Coronary artery (tissue), 2 donors: ENCODE results near the gene GTF3C4.

Source experiments
- DNase-seq: peaks from one replicate; pipeline ENCODE4 v3.0.0-alpha.2; 2017; ENCODE audit warnings: low spot score
- H3K27ac ChIP-seq, 2 donors: fragments of 200-600 bp; sonication (generic); one replicate each; pipeline ENCODE4 v1.5.1; 2016 to 2019
- H3K4me3 ChIP-seq: fragments of 200-600 bp; sonication (generic); 2 replicates; pipeline ENCODE4 v1.5.1; 2016; ENCODE audit warnings: mild to moderate bottlenecking, moderate library complexity
- CTCF ChIP-seq: fragments of 200-600 bp; sonication (generic); IDR thresholded peaks from one replicate; pipeline ENCODE4 v1.5.1; 2019; ENCODE audit warnings: antibody characterized with exemption

The GTF3C4 gene

GRCh38 chr9:132670457-132671391 lies at the start of gene GTF3C4:
Gene GTF3C4 (plus strand): TSS chr9:132670464. CDS start chr9:132670599, 135 bp downstream.
- H3K4me3 ChIP-seq = peak within 1 kb of the TSS; percentile 100
- no peak for DNase-seq
- peak within 1 kb of the TSS; percentile 91 to 99 for H3K27ac ChIP-seq
- no peak for TF ChIP-seq CTCF

GRCh38 chr9:132622159-132622558 lies 48.1 kb upstream of the GTF3C4 start:
- no peak for DNase-seq
- no peak for TF ChIP-seq CTCF
- Histone ChIP-seq H3K27ac (no peak overlapping the region), H3K4me3 (no peak overlapping the region)

- TF ChIP-seq CTCF = no peak
- H3K27ac ChIP-seq = no peak overlapping the region
Observed at GRCh38 chr9:132626285-132626684, 44.0 kb upstream of the GTF3C4 start.

GRCh38 chr9:132627106-132627505 lies 43.2 kb upstream of the GTF3C4 start:
- Histone ChIP-seq H3K27ac (no peak overlapping the region), H3K4me3 (no peak overlapping the region)
- DNase-seq = no peak
- no peak for TF ChIP-seq CTCF

More at GRCh38 chr9:132626285-132626684, 44.0 kb upstream of the GTF3C4 start:
- no peak overlapping the region for H3K4me3 ChIP-seq
- no peak for DNase-seq

- H3K27ac ChIP-seq = no peak overlapping the region
- no peak overlapping the region for H3K4me3 ChIP-seq
- no peak for DNase-seq
- TF ChIP-seq CTCF = no peak
Observed at GRCh38 chr9:132627594-132627993, 42.7 kb upstream of the GTF3C4 start.

GRCh38 chr9:132628746-132629145 lies 41.5 kb upstream of the GTF3C4 start:
- TF ChIP-seq CTCF = no peak
- H3K27ac ChIP-seq = no peak overlapping the region
- no peak for DNase-seq
- H3K4me3 ChIP-seq = no peak overlapping the region

GRCh38 chr9:132630116-132630515 lies 40.1 kb upstream of the GTF3C4 start:
- no peak for TF ChIP-seq CTCF
- no peak overlapping the region for H3K27ac ChIP-seq
- H3K4me3 ChIP-seq = no peak overlapping the region
- DNase-seq = no peak
